Neural progenitor cell (in vitro differentiated cells): ENCODE data around the gene TMEM191B. TPM values are rescaled to one million over a fixed set of nuclear protein-coding genes. Genes with fewer than 3 reads are reported as not detected.
"Not testable (repeated sequence)": the region's sequence is repeated elsewhere in the genome, so short reads cannot be mapped to it uniquely, and the experiment has no call there.

Source experiments
- DNase-seq: peaks from one replicate; pipeline ENCODE4 v3.0.0-alpha.2; 2016; ENCODE audit warnings: low spot score
- H2AFZ ChIP-seq: fragments of 200-600 bp; sonication (generic); replicated peaks from 2 replicates; pipeline ENCODE4 v1.6.1; 2016; ENCODE audit warnings: antibody characterized with exemption
- H3F3A ChIP-seq: fragments of 200-600 bp; sonication (generic); 2 replicates; pipeline ENCODE4 v1.6.1; 2016; ENCODE audit warnings: antibody characterized with exemption, low read depth
- H3K27ac ChIP-seq: fragments of 200-600 bp; sonication (generic); 2 replicates; pipeline ENCODE4 v1.5.1; 2016; ENCODE audit warnings: mild to moderate bottlenecking
- H3K27me3 ChIP-seq: fragments of 200-600 bp; sonication (generic); 2 replicates; pipeline ENCODE4 v1.6.1; 2016; ENCODE audit warnings: mild to moderate bottlenecking, moderate library complexity
- H3K36me3 ChIP-seq: fragments of 200-600 bp; sonication (generic); 2 replicates; pipeline ENCODE4 v1.5.1; 2016
- H3K4me1 ChIP-seq: fragments of 200-600 bp; sonication (generic); 2 replicates; pipeline ENCODE4 v1.6.1; 2016; ENCODE audit warnings: mixed run types
- H3K4me2 ChIP-seq: fragments of 200-600 bp; sonication (generic); 2 replicates; pipeline ENCODE4 v1.6.1; 2016
- H3K4me3 ChIP-seq: fragments of 200-600 bp; sonication (generic); 2 replicates; pipeline ENCODE4 v1.5.1; 2016
- H3K79me2 ChIP-seq: fragments of 200-600 bp; sonication (generic); 2 replicates; pipeline ENCODE4 v1.6.1; 2016; ENCODE audit warnings: low read depth
- H3K9ac ChIP-seq: fragments of 200-600 bp; sonication (generic); 2 replicates; pipeline ENCODE4 v1.6.1; 2016
- H3K9me3 ChIP-seq: fragments of 200-600 bp; sonication (generic); 2 replicates; pipeline ENCODE4 v1.5.1; 2016; ENCODE audit warnings: low read depth
- H4K20me1 ChIP-seq: fragments of 200-600 bp; sonication (generic); 2 replicates; pipeline ENCODE4 v1.6.1; 2016; ENCODE audit warnings: low read depth
- H3K27ac Mint-ChIP-seq: 3 replicates; pipeline ENCODE4 v1.8.0; 2021; ENCODE audit warnings: mixed read lengths
- H3K27me3 Mint-ChIP-seq: 2 replicates; pipeline ENCODE4 v1.8.0; 2022; ENCODE audit warnings: low read depth, mild to moderate bottlenecking, inconsistent platforms, moderate library complexity, mixed read lengths; ENCODE audit not compliant: insufficient read depth
- H3K36me3 Mint-ChIP-seq: 3 replicates; pipeline ENCODE4 v1.8.0; 2021; ENCODE audit warnings: mixed read lengths
- H3K4me1 Mint-ChIP-seq: 3 replicates; pipeline ENCODE4 v1.8.0; 2021; ENCODE audit warnings: mixed read lengths
- H3K4me3 Mint-ChIP-seq: 3 replicates; pipeline ENCODE4 v1.8.0; 2021; ENCODE audit warnings: mild to moderate bottlenecking, moderate library complexity, mixed read lengths
- H3K9me3 Mint-ChIP-seq: 3 replicates; pipeline ENCODE4 v1.8.0; 2020; ENCODE audit warnings: mixed read lengths
- total RNA-seq: library from RNA; depleted of rRNA; stranded (reverse); fragments of >200 nt; gene quantifications from 2 replicates; pipeline ENCODE4 v1.2.3, GENCODE V29; 2015; ENCODE audit warnings: low replicate concordance

Gene TMEM191B
- total RNA-seq, 1 donor from 2014 or later, result not detected

DNA sequence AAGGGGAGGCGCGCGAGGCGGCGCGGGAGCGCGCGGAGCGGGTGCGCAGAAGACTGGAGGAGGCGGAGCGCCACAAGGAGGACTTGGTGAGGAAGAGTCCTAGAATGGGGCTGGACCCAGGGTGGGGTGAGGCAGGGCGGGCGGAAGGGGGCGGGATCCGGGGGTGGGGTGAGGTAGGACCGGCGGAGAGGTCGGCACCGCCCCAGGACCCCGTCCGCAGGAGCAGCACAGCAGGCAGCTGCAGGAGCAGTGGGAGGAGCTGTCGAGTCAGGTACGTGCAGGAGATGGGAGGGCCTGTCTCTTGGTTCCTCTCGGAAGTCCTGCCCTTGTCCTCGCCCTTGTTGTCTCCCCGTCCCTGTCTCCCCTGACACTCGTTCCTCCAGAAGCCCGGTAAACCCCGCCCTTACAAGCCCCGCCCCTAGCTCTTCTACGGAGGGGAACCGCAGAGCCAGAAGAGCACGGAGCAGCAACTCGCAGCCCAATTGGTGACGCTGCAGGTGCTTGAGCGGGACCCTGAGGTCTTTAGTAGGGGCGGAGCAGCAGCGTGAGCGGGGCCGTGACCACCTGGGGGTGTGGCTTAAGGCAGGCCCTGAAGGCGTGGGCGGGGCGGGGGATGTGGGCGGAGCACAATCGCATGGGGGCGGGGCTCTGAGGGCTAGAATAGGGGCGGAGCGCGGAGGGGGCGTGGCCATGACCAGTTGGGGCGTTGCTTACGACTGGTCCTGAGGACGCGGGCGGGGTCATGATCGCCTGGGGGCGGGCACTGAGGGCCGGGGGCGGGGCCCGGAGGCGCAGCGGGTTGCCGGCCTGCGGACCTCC lies 1.2 kb downstream of the TMEM191B start:
- not testable (repeated sequence) for H3K9me3 Mint-ChIP-seq, H3K4me3 Mint-ChIP-seq, H3K4me2 ChIP-seq, H3K36me3 ChIP-seq, H3K9me3 ChIP-seq, H2AFZ ChIP-seq, H3K4me1 Mint-ChIP-seq, H3K4me1 ChIP-seq, H4K20me1 ChIP-seq, H3K79me2 ChIP-seq, H3K9ac ChIP-seq, H3K36me3 Mint-ChIP-seq, H3K27ac Mint-ChIP-seq, H3F3A ChIP-seq, H3K4me3 ChIP-seq, H3K27me3 Mint-ChIP-seq, H3K27me3 ChIP-seq, H3K27ac ChIP-seq
- DNase-seq, result peak; percentile 63

DNA sequence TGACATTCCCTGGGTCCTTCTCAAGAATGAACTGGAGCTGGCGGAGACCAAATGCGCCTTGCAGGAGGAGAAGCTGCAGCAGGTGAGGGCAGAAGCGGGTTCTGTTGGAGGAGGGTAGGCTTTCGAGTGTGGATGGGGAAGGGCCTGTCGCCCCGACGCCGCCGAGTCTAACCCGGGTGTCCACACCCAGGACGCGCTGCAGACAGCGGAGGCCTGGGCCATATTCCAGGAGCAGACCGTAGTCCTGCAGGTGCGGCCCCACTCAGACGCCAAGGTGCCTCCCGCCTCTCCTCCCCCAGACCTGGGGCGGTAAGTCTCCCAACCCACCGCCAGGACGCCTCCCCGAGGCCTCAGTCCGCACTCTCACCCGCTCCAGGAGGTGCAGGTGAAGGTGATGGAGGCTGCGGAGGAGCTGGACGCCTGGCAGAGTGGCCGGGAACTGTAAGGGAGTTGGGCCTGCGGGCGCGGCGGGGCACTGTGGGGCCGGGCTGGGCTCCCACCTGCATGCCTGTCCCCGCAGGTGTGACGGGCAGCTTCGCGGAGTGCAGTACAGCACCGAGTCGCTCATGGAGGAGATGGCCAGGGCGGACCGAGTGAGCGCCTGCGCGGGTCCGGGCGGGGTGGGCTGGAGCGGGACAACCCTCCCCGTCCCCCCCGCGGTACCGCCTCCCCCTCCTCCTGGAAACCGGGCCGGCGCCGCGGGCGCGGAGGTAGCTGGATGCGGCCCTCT lies 2.0 kb downstream of the TMEM191B start:
- H3K36me3 Mint-ChIP-seq, H4K20me1 ChIP-seq, H3K79me2 ChIP-seq, H3K27me3 Mint-ChIP-seq, H3K27ac Mint-ChIP-seq, H3F3A ChIP-seq, H3K27ac ChIP-seq, H3K4me1 Mint-ChIP-seq, H2AFZ ChIP-seq, H3K36me3 ChIP-seq, H3K9ac ChIP-seq, DNase-seq, H3K9me3 Mint-ChIP-seq, H3K9me3 ChIP-seq, H3K4me3 ChIP-seq, H3K4me1 ChIP-seq, H3K4me3 Mint-ChIP-seq, H3K27me3 ChIP-seq, H3K4me2 ChIP-seq: not testable (repeated sequence)

DNA sequence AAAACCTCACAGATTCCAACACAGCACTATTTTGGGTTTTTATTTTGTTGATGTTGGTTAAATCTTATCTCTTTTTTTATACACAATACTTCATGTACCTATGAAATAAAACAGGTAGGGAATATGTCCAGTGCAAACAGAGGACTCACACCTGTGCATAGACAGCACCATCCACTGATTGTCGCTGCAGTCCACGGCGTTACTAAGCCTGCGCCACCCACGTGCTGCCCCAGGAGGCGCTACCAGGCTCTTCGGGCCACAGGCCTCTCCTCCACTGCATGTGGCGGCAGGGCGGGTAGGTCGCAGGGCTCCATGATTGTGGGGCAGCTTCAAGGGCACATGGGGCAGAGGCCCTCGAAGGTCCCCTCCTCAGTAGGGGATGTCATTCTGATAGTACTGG lies 6.0 kb downstream of the TMEM191B start:
- not testable (repeated sequence) for H3K4me2 ChIP-seq, H3F3A ChIP-seq, H3K4me1 Mint-ChIP-seq, H3K4me3 ChIP-seq, H3K27ac Mint-ChIP-seq, H2AFZ ChIP-seq, H3K9ac ChIP-seq, H3K79me2 ChIP-seq, H3K27ac ChIP-seq, H3K4me1 ChIP-seq, H3K27me3 ChIP-seq, H3K4me3 Mint-ChIP-seq, H3K36me3 Mint-ChIP-seq, H3K36me3 ChIP-seq, H4K20me1 ChIP-seq, H3K9me3 Mint-ChIP-seq, H3K9me3 ChIP-seq, DNase-seq, H3K27me3 Mint-ChIP-seq

DNA sequence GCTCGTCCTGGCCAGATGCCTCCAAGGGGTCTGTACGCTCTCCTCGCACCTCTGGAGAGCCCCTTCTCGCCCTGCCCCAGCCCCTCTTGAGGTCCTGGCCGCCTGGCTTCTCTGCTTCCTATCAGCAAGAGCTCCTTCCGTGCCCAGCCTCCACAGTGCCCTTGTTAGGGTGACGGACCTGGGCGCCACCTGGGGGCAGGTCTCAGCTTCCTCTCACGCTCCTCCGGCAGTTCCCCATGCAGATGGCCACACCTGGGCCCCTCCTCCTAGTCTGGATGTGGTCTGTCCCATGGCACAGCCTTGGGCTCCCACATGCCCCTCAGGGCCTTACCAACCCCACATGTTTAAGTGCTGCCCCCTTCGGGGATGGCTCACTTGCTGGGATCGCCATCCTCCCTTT lies 6.7 kb downstream of the TMEM191B start:
- DNase-seq, H3K27ac ChIP-seq, H3K4me1 Mint-ChIP-seq, H3K9ac ChIP-seq, H3K36me3 ChIP-seq, H3K4me3 Mint-ChIP-seq, H3K4me3 ChIP-seq, H3K79me2 ChIP-seq, H3K9me3 Mint-ChIP-seq, H4K20me1 ChIP-seq, H3K27ac Mint-ChIP-seq, H3K9me3 ChIP-seq, H3K36me3 Mint-ChIP-seq, H2AFZ ChIP-seq, H3K27me3 ChIP-seq, H3F3A ChIP-seq, H3K4me2 ChIP-seq, H3K4me1 ChIP-seq, H3K27me3 Mint-ChIP-seq: not testable (repeated sequence)

DNA sequence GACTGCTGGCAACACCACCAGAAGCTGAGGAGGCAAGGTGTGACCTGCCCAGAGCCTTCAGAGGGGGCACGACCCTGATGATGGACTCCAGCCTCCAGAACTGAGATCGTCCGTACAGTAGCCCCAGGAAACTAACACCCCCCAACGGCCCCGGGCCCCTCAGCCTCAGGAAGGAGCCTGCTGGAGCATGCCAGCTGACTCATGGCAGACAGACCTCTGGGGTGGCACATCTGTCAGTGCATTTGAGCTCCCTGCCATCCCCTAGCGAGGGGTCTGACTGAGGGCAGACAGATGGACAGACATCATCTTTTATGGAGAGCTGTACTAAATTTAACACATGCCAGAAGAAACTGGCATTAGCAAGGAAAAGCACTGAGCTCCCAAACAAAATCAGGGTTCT lies 12.4 kb downstream of the TMEM191B start:
- not testable (repeated sequence) for DNase-seq, H3K27ac ChIP-seq

DNA sequence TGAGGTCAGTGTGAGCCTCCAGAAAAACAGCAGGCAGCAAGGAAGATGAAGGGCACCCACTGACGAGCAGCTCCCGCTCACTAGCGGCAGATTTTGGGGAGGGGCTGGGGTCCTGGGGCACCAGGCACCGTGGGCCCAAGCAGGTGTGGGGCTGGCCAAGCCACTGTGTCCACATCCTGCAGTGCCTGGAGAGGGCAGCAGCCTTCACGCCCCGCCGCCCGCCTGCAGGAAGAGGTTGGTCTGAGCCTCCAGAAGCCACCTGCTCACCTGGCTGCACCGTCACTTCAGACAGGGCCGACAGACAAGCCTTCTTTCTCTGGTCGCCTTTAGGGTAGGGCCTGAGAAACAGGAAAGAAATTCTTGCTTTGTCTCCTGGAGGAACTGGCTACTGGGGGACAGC lies 15.8 kb downstream of the TMEM191B start:
- not testable (repeated sequence) for H3K4me3 ChIP-seq, H3K9ac ChIP-seq, H3K4me1 Mint-ChIP-seq, H3K27me3 Mint-ChIP-seq, H3K4me3 Mint-ChIP-seq, H3K27me3 ChIP-seq, H3F3A ChIP-seq, H3K4me2 ChIP-seq, H3K27ac ChIP-seq, H3K9me3 Mint-ChIP-seq, H4K20me1 ChIP-seq, H3K36me3 Mint-ChIP-seq, DNase-seq, H3K79me2 ChIP-seq, H3K4me1 ChIP-seq, H2AFZ ChIP-seq, H3K9me3 ChIP-seq, H3K27ac Mint-ChIP-seq, H3K36me3 ChIP-seq

More for the DNA sequence above, 12.4 kb downstream of the TMEM191B start:
- H3K9ac ChIP-seq, H3K36me3 Mint-ChIP-seq, H3K4me3 Mint-ChIP-seq, H3K36me3 ChIP-seq, H3K27me3 Mint-ChIP-seq, H2AFZ ChIP-seq, H3K9me3 Mint-ChIP-seq, H3K4me2 ChIP-seq, H3F3A ChIP-seq, H3K4me1 ChIP-seq, H3K4me1 Mint-ChIP-seq, H3K27ac Mint-ChIP-seq, H3K27me3 ChIP-seq, H3K4me3 ChIP-seq, H4K20me1 ChIP-seq, H3K79me2 ChIP-seq, H3K9me3 ChIP-seq: not testable (repeated sequence)

DNA sequence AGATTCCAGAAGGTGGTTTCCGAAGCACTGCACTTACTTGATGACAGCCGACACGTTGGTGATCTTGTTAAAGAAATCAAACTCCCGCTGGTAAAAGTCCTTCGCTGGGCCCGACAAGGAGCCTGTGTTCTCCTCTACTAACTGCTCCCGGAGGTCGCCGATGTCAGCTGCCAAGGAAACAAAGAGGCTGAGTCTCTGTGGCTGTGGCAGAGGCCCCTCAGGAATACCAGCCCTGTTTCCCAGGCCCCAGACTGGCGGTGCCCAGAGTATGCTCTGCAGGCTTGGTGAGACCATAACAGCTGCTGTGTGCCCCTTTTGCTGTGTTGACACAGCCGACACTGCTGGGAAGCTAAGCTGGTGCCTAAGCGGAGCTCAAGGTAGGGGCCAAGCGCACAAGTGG lies 17.0 kb downstream of the TMEM191B start:
- H3K4me2 ChIP-seq, H3K27ac Mint-ChIP-seq, H3K9me3 Mint-ChIP-seq, DNase-seq, H3K27me3 Mint-ChIP-seq, H3K36me3 ChIP-seq, H3K4me1 ChIP-seq, H2AFZ ChIP-seq, H3K4me1 Mint-ChIP-seq, H3F3A ChIP-seq, H4K20me1 ChIP-seq, H3K9ac ChIP-seq, H3K4me3 ChIP-seq, H3K27me3 ChIP-seq, H3K36me3 Mint-ChIP-seq, H3K9me3 ChIP-seq, H3K27ac ChIP-seq, H3K4me3 Mint-ChIP-seq, H3K79me2 ChIP-seq: not testable (repeated sequence)

DNA sequence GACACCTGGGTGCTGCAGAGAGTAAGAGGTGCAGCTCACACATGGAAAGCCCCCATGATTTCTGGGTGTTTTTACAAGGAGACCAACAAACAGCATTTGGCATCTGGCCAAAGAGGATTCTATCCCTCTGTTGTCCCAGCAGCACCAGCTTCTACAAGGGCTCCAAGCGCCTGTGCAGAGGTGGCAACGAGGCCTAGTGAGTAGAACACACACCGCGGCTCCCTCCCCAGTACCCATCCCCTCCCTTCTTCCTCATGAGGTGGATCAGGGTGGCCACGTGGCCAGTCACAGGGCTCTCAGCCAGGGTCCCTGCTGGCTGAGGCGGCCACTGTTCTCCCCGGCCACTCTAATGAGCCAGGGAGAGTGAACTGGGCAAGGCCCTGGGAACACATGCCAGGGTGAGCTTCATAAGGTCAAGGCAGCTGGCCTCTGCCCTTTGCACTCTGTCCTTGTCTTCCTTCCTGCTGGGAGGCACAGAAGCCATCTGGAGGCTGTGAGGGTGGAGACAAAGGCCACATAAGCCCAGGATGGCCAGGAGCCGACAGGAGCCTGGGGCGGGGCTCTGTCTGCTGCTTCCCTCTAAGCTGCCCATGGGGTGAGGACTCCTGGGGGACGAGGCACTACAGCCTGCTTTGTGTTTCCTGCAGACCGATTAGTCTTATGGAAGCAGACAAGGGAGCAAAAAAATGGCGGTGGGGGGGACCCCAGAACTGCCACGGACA lies 22.0 kb downstream of the TMEM191B start:
- H3F3A ChIP-seq, H3K4me1 ChIP-seq: not testable (repeated sequence)

More for the DNA sequence above, 22.0 kb downstream of the TMEM191B start:
- H3K4me1 Mint-ChIP-seq, H3K27me3 Mint-ChIP-seq, DNase-seq, H3K79me2 ChIP-seq, H3K36me3 ChIP-seq, H3K27ac Mint-ChIP-seq, H3K4me3 Mint-ChIP-seq, H3K9me3 ChIP-seq, H4K20me1 ChIP-seq, H3K9me3 Mint-ChIP-seq, H3K27me3 ChIP-seq, H3K4me3 ChIP-seq, H3K9ac ChIP-seq, H2AFZ ChIP-seq, H3K36me3 Mint-ChIP-seq, H3K4me2 ChIP-seq, H3K27ac ChIP-seq: not testable (repeated sequence)
